Measurements from ENCODE around the gene GTF3C5. TPM values are rescaled to one million over a fixed set of nuclear protein-coding genes. Genes with fewer than 3 reads are reported as not detected.

GTF3C5 gene
- total RNA-seq, 2 experiments from 2014 or later, result 49.0 to 52.4 TPM

- peak; percentile 22 for TF ChIP-seq CTCF (IDR thresholded peaks at IDR 0.05)
- POLR2A ChIA-PET, result interaction anchor here (0.7 kb wide), 1 partner anchor 69 kb away, joined by 3 read pairs; no protein-coding TSS in a partner anchor
- H3K27ac ChIP-seq (ENCODE audit: low read depth in 1 of 2, low read length in 2 of 2), result no peak overlapping the region
- DNase-seq (peak in 5 of 14 experiments; percentile 21 to 58 (median 49)), ATAC-seq (ENCODE audit: poor library complexity) (peak; percentile 48)
- Mint-ChIP-seq H3K4me3 (no peak overlapping the region), H3K27me3 (no peaks in the 10 kb centered on the region), H3K4me1 (ENCODE audit: low read depth) (no peaks in the 10 kb centered on the region), H3K27ac (no peak overlapping the region), H3K9me3 (no peaks in the 10 kb centered on the region), H3K36me3 (ENCODE audit: low read depth) (peaks cover 85% of the 10 kb centered on the region)
- no peak overlapping the region for H3K4me3 ChIP-seq (ENCODE audit: low read length)
- peaks cover 82% of the 10 kb centered on the region for H3K36me3 ChIP-seq (ENCODE audit: insufficient read depth, low read length)
- peaks cover 2% of the 10 kb centered on the region for H3K4me1 ChIP-seq (ENCODE audit: insufficient read depth, low read length)
- H3K9me3 ChIP-seq (ENCODE audit: control insufficient read depth in 1 of 2, insufficient read depth in 1 of 2, low read length in 2 of 2), result no peaks in the 10 kb centered on the region
- intact Hi-C loops (cut with DNase I, micrococcal nuclease), result no loop called here
- CTCF ChIA-PET, result interaction anchor here (0.6 to 1.3 kb wide), 5 partner anchors 16 to 975 kb away, joined by 3 to 7 read pairs (median 3); no protein-coding TSS in a partner anchor
- H3K27me3 ChIP-seq (ENCODE audit: control insufficient read depth in 1 of 2, insufficient read depth in 2 of 2, low read length in 2 of 2), result no peaks in the 10 kb centered on the region
These were observed 17.8 kb downstream of the GTF3C5 start for GRCh38 chr9:133048595-133048994.

GRCh38 chr9:133049043-133049442 is 18.2 kb downstream of the GTF3C5 start:
- no peaks in the 10 kb centered on the region for H3K4me1 Mint-ChIP-seq (ENCODE audit: low read depth)
- intact Hi-C loops (cut with DNase I, micrococcal nuclease), result no loop called here

GRCh38 chr9:133050142-133050541 is 19.3 kb downstream of the GTF3C5 start:
- Histone ChIP-seq H3K4me1 (ENCODE audit: insufficient read depth, low read length) (peaks cover 2% of the 10 kb centered on the region), H3K27ac (ENCODE audit: low read depth in 1 of 2, low read length in 2 of 2) (no peak overlapping the region), H3K36me3 (ENCODE audit: insufficient read depth, low read length) (peaks cover 82% of the 10 kb centered on the region), H3K4me3 (ENCODE audit: low read length) (no peak overlapping the region), H3K27me3 (ENCODE audit: control insufficient read depth in 1 of 2, insufficient read depth in 2 of 2, low read length in 2 of 2) (no peaks in the 10 kb centered on the region), H3K9me3 (ENCODE audit: control insufficient read depth in 1 of 2, insufficient read depth in 1 of 2, low read length in 2 of 2) (no peaks in the 10 kb centered on the region)
- no peak overlapping the region for H3K27ac Mint-ChIP-seq
- H3K4me1 Mint-ChIP-seq (ENCODE audit: low read depth), result no peaks in the 10 kb centered on the region
- ATAC-seq (ENCODE audit: poor library complexity) (no peak), DNase-seq (no peak)
- POLR2A ChIA-PET, result no interaction called here
- H3K9me3 Mint-ChIP-seq, result no peaks in the 10 kb centered on the region
- H3K4me3 Mint-ChIP-seq, result no peak overlapping the region
- CTCF ChIA-PET, result no interaction called here
- H3K36me3 Mint-ChIP-seq (ENCODE audit: low read depth), result peaks cover 83% of the 10 kb centered on the region
- TF ChIP-seq CTCF (IDR thresholded peaks at IDR 0.05), result no peak
- H3K27me3 Mint-ChIP-seq, result no peaks in the 10 kb centered on the region
- intact Hi-C loops (cut with DNase I, micrococcal nuclease), result no loop called here

More at GRCh38 chr9:133049043-133049442, 18.2 kb downstream of the GTF3C5 start:
- Mint-ChIP-seq H3K27me3 (no peaks in the 10 kb centered on the region), H3K4me3 (no peak overlapping the region), H3K9me3 (no peaks in the 10 kb centered on the region), H3K27ac (no peak overlapping the region), H3K36me3 (ENCODE audit: low read depth) (peaks cover 88% of the 10 kb centered on the region)
- ATAC-seq (ENCODE audit: poor library complexity) (no peak), DNase-seq (no peak)
- Histone ChIP-seq H3K4me1 (ENCODE audit: insufficient read depth, low read length) (peaks cover 2% of the 10 kb centered on the region), H3K36me3 (ENCODE audit: insufficient read depth, low read length) (peaks cover 82% of the 10 kb centered on the region), H3K27ac (ENCODE audit: low read depth in 1 of 2, low read length in 2 of 2) (no peak overlapping the region), H3K9me3 (ENCODE audit: control insufficient read depth in 1 of 2, insufficient read depth in 1 of 2, low read length in 2 of 2) (no peaks in the 10 kb centered on the region), H3K4me3 (ENCODE audit: low read length) (no peak overlapping the region), H3K27me3 (ENCODE audit: control insufficient read depth in 1 of 2, insufficient read depth in 2 of 2, low read length in 2 of 2) (no peaks in the 10 kb centered on the region)
- CTCF ChIA-PET, result interaction anchor here (0.6 to 1.3 kb wide), 5 partner anchors 17 to 975 kb away, joined by 3 to 7 read pairs (median 3); no protein-coding TSS in a partner anchor
- no peak for TF ChIP-seq CTCF (IDR thresholded peaks at IDR 0.05)
- POLR2A ChIA-PET, result interaction anchor here (0.7 kb wide), 1 partner anchor 69 kb away, joined by 3 read pairs; no protein-coding TSS in a partner anchor
